GM12891 (cell line): ENCODE results near the gene VWA1.

Source experiments
- DNase-seq: peaks from one replicate; pipeline ENCODE4 v3.0.0; 2011; ENCODE audit warnings: low spot score; ENCODE audit not compliant: insufficient read length
- FAIRE-seq: peaks from 2 replicates; lab custom pipeline; 2011; peaks lifted over from hg19 to GRCh38; lab: Jason Lieb, UNC
- PAX5 ChIP-seq: IDR thresholded peaks from 2 replicates; pipeline ENCODE4 v1.6.1; 2011; ENCODE audit warnings: low read length, moderate library complexity, mild to moderate bottlenecking; ENCODE audit not compliant: insufficient read depth, severe bottlenecking
- POLR2A ChIP-seq: IDR thresholded peaks from 2 replicates; pipeline ENCODE4 v1.6.1; 2011; ENCODE audit warnings: low read depth, low read length, control low read depth
- POLR2AphosphoS5 ChIP-seq: IDR thresholded peaks from 2 replicates; pipeline ENCODE4 v1.6.1; 2011; ENCODE audit warnings: low read depth, low read length, control low read depth
- POU2F2 ChIP-seq: IDR thresholded peaks from 2 replicates; pipeline ENCODE4 v1.6.1; 2011; ENCODE audit warnings: low read depth, mild to moderate bottlenecking, control low read depth, low read length, moderate library complexity
- SPI1 ChIP-seq: IDR thresholded peaks from 2 replicates; pipeline ENCODE4 v1.6.1; 2011; ENCODE audit warnings: low read depth, low read length, control low read depth
- TAF1 ChIP-seq: IDR thresholded peaks from 2 replicates; pipeline ENCODE4 v1.6.1; 2011; ENCODE audit warnings: low read depth, low read length, control low read depth

VWA1 gene

DNA sequence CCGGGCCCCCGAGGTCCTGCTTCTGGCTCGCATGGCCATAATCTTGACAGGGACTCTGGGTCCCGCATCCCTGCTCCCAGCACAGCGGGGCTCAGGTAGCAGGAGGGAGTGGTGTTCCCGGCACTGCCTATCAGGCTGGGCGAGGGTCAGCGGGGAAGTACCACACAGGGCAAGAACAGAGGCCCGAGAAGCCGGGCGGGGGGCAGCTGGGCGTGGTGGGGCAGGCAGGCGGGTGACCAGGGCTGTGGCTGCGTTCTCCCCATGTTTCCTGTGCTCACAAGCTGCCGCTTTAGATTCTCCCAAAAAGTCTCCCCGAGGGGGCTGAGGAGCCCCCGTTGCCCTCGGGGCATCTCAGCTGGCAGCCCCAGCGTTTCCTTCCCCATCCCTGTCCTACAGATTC lies 54.4 kb downstream of the VWA1 start:
- no peak for FAIRE-seq
- TF ChIP-seq SPI1 (no peak), POLR2AphosphoS5 (no peak), TAF1 (no peak), POU2F2 (no peak), PAX5 (no peak), POLR2A (no peak)

DNA sequence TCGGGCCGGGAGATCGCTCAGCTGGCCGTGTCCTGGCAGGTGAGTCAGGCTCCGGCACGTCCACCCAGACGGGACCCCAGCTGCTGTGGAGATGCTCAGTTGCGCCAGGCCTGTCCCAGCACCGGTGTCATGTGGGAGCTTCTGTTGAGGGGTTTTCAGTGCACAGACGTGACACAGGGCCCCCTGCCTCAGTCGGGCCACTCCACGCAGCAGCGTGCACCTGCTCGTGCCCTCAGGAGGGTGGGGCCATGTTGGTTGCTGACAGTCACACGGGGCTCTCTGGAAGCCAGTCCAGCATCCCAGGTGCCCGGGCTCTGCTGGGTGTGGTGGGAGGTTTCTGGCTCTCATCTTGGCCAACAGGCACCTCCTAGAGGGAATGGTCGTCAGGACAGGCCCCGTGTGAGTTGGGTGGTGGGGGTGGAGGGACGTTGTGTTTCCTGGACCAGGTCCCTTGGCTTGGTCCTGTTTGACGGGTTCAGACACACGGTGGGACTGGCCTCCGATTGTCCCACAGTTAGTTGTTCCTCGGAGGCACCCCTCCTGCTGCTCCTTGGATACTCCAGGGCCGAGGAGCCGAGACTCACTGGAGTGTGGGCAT lies 55.2 kb downstream of the VWA1 start:
- FAIRE-seq (no peak), DNase-seq (no peak)
- TF ChIP-seq TAF1 (no peak), POU2F2 (no peak), SPI1 (no peak), POLR2AphosphoS5 (no peak), PAX5 (no peak), POLR2A (no peak)

More for the DNA sequence above, 54.4 kb downstream of the VWA1 start:
- DNase-seq, result no peak

DNA sequence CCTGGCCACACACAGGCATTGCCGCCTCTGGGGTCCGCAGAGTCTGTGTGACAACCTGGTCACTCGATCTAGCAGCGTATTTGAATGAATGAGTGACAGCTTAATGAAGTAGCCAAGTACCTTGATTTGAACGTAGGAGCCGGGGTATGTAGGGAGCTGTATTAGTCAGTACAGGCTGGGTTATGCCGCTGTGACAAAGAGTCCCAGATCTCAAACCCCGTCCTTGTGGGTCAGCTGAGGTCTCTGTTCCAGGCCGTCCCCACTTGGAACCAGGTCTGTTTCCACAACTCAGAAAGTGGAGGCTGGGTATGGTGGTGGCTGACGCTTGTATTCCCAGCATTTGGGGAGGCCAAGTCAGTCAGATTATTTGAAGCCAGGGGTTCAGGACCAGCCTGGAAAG lies 56.1 kb downstream of the VWA1 start:
- no peak for TF ChIP-seq SPI1
- no peak for TF ChIP-seq TAF1
- TF ChIP-seq POLR2A, result no peak
- no peak for TF ChIP-seq POU2F2
- TF ChIP-seq POLR2AphosphoS5, result no peak
- no peak for TF ChIP-seq PAX5
- DNase-seq (no peak), FAIRE-seq (peak; percentile 52)
